ENCODE measurements around the gene HSPA12B.

Gene HSPA12B, protein sequence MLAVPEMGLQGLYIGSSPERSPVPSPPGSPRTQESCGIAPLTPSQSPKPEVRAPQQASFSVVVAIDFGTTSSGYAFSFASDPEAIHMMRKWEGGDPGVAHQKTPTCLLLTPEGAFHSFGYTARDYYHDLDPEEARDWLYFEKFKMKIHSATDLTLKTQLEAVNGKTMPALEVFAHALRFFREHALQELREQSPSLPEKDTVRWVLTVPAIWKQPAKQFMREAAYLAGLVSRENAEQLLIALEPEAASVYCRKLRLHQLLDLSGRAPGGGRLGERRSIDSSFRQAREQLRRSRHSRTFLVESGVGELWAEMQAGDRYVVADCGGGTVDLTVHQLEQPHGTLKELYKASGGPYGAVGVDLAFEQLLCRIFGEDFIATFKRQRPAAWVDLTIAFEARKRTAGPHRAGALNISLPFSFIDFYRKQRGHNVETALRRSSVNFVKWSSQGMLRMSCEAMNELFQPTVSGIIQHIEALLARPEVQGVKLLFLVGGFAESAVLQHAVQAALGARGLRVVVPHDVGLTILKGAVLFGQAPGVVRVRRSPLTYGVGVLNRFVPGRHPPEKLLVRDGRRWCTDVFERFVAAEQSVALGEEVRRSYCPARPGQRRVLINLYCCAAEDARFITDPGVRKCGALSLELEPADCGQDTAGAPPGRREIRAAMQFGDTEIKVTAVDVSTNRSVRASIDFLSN

DNA sequence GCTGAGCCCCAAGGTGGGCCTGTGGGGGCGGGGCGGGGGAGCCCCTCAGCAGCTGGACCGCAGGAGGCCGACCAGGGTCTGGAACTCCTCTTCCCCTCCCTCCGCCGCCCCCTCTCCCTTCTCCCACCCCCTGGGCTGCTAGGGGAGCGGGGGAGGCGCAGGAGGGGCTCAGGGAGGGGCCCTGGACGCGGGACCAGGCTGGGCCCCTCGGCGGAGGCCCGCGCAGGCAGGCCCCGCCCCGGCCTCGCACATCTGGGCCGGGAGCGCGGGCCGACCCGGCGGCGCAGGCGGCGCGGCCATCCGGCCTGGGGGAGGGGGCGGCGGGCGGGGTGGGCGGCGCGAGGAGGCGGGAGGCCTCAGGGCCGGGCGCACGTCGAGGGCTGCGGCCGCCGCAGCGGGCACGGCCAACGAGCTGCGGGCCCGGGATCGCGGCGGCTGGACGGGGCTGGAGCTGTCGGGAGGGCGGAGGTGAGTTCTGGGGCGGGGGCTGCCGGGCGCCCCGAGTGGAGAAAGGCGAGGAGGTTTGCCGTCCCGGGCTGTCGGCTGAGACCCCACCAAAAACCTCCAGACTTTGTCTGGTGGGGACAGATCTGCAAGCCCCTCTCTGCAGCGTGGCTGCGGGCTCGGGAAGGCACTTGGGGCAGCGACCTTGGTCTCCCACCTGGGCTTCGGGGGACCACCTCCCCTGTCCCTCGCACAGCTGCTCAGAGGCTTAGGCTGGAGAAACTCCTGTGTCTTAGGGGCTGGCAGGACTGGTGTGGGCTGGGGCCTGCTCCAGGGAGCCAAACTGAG, at the start of gene HSPA12B:
TSS of gene HSPA12B (plus strand) at position 359 of the 792 bp plus-strand sequence. CDS start 5,990 bp downstream, outside the sequence.
- peak; percentile 74 for DNase-seq

DNA sequence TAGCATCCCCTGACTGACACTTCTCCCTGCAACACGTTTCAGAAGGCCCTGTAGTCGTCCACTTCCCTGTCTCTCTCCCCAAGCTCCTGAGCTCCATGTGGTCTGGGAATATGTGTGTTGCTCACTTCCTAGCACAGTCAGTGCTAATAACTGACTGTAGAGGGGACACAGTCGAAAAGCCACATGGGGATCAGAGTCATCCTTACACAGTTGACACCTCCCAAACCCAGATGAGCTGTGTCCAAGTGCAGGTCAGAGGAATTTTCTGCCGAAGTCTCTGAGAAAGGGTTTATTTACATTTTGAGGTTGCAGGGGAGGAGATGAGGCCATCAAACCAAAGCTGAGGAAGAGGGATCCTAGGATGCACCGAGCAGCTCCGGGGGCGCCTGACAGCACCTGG, 47.1 kb upstream of the HSPA12B start:
- DNase-seq, result no peak

DNA sequence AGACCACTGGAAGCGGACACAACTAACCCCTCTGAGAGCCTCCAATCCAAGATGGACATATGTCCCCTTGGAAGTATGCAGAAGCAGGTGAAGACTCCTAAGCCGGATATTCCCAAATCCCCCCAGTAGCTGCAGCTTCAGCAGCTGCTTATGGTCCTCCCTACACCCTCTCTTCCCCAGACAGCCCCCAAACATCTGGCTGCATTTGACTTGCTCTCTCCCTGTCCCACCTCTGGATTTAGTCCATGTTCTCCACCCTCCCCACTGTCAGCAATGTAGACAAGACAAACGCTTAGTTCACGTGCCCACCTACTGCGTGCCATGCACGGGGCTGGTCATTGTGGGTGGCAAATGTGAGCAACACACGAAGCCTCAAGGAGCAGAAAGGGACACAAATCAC, 46.1 kb upstream of the HSPA12B start:
- DNase-seq, result no peak

DNA sequence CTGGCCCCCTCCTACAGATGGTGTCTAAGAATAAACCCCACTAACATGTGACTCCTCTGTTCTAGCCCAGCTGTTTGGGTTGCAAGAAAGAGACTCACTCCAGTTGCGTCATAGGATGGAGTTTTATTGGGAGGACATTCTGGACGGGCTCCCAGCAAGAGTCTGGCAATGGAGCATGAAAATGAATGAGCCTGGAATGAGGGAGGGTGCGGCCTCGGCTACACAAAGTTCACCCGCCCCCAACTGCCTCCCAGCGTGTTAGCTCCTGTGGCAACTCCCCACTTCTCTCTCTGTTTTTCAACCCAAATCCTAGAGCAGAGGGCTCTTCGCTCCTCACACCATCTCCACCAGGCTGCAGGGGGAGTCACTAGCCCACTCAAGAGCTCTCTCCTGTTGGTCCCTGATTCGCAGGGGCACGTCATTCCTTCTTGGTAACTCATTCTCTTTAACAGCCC, 45.6 kb upstream of the HSPA12B start:
- peak; percentile 93 for DNase-seq

DNA sequence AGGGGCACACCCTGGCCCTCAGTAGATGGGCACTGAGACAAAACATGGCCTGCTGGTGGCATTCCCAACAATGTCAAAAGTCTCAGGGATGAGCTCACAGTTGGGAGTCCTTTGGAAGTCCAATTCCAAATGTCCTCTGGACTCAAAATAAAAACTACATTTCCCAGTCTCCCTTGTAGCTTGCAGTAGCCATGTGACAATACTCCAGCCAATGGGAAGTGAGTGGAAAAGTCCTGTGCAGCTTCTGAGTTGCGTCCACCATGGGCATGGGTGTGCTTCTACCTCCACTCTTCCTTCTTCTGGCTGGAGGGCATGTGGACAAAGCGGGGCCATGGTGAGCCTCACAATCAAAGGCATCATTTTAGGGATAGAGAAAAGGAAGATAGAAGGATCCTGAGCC, 44.8 kb upstream of the HSPA12B start:
- DNase-seq, result no peak

DNA sequence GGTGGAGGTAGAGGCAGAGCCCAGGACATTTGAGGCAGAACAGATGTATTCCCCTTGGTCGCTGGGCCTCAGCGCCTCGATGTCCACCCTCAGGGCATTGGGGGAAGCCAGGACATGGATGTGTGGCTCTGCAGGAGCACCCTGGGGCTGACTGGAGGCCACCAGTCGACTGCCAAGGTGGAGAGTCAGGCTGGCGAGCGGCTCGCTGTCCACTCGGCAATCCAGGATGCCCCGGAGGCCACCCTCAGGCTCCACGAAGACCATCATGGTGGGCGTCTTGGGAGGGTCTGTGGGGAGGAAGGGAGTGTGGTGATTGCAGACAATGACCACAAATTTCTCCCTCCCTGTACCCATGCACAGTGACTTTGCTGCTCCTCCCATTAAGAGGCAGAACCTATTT, 42.5 kb upstream of the HSPA12B start:
- no peak for DNase-seq

DNA sequence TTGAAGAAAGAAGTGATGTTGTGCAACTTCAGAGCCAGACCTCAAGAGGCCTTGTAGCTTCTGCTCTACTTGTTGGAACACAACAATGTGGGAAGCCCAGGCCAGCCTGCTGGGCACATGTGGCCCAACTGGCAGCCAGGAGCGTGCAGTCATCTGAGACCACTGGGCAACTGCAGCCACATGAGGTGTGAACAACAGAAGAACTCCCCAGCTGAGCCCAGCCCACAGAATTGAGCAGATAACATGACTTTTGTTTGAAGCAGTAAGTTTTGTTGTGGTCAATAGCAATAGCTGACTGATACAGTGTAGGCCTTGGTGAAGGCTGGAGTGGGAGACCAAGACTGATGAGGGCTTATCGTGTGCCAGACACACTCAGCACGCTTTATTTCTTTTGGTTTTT, 42.1 kb upstream of the HSPA12B start:
- DNase-seq, result no peak

DNA sequence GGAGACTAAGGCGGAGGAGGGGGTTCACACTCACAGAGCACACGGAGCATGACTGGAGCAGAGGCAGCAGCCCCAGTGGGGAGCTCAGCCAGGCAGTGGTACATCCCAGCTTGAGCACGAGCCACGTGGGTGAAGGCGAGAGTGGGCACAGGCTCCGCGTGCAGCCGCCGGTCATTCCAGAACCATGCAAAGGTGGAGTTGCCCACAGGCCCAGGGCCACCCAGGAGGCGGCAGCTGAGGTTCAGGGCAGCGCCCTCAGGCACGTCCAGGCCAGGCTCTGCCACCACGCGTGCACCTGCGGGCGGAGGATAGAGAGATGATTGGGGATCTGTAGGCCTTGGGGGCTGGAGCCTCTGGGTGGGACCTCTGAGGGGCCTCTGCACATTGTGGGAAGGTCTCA, 41.2 kb upstream of the HSPA12B start:
- DNase-seq, result no peak

DNA sequence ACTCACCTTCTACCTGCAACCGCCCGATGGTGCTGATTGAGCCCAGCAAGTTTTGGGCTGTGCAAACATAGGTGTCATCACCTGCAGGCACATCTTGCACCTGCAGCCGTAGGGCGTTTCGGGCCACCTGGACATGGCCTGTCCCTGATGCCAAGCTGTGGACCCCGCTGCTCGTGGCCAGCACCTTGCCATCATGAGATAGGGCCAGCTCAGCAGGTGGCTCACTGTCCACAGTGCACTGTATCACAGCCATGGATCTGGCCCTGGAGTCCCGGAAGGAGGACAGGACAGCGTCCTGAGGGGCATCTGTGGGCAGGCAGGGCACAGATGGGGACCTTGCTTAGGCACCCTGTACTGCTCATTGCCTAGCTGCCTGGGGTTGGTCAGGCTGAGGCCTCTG, 40.6 kb upstream of the HSPA12B start:
- DNase-seq, result no peak

DNA sequence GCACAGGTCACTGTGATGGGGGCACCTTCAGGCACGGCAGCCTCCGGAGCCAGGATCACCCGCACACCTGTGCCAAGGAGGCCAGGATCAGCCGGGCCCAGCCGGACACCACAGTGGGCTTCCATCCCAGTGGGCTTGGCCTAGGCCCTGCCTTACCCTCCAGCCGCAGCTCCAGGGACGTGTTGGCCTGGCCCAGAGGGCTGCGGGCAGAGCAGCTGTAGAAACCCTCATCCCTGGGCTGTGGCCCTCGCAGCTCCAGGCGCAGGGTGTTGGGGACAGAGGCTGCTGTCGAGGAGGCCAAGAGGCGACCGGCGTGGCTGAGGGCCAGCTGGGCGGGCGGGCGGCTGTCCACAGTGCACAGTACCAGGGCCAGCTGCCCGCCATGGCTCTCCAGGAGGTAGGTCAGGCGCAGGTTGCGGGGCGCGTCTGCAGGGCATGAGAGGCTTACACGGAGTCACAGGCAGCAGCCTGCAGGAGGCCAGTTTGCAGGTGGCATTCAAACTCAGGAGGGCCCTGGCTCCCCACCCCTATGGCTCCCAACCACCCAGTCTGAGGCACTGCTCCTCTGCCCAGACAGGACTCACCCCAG, 39.7 kb upstream of the HSPA12B start:
- DNase-seq, result peak; percentile 19

DNA sequence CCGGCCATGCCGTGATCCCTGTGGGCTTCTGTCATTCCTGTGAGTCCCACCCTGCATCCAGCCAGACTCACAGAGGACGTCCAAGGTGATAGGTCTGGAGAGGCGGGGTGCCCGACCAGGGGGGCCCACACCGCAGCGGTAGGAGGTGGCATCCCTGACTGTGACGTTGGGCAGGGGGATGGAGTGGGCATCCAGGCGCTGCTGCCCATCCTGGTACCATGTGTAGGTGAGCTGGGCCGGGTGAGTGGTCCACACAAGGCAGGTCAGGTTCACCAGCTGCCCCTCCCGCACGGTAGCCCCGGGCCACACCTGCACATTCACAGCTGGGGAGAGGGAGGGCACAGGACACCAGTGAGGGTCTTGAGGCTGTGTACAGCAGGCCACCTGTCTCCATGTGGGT, 39.1 kb upstream of the HSPA12B start:
- DNase-seq, result peak; percentile 10

DNA sequence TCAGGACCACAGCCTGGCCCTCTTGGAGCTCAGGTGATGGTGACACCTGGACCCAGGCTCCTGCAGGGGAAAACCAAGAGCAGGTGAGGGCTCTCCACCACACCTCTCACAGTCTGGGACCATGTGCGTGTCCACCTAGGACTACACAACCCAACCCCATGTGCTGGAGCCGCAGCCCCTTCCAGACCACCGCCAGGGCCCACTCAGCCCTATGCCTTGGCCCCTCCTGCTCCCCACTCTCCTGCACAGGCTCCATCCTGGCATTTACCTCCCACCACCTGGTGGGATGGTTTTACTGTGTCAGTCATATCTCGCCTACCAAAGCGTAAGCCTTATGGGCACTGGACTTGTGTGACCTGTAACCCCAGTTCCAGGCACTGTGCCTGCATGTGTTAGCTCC, 37.6 kb upstream of the HSPA12B start:
- DNase-seq, result peak; percentile 13

DNA sequence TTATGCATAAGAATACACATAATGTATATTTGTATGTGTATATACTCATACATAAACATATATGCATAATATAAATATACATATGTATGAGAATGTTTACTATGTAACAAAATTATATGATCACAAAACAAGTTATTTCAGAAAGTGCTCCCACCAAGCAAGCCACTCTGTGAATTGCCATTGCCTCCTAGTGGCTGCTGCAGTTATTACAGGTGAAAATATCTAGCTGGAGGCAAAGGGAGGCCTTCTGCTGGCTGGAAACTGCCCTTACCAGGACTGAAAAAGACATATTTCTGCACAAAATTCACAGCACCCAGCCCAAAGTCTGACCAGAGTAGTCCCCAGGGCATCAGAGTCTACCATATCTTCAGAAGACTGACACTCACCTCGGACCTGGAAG, 36.3 kb upstream of the HSPA12B start:
- no peak for DNase-seq

DNA sequence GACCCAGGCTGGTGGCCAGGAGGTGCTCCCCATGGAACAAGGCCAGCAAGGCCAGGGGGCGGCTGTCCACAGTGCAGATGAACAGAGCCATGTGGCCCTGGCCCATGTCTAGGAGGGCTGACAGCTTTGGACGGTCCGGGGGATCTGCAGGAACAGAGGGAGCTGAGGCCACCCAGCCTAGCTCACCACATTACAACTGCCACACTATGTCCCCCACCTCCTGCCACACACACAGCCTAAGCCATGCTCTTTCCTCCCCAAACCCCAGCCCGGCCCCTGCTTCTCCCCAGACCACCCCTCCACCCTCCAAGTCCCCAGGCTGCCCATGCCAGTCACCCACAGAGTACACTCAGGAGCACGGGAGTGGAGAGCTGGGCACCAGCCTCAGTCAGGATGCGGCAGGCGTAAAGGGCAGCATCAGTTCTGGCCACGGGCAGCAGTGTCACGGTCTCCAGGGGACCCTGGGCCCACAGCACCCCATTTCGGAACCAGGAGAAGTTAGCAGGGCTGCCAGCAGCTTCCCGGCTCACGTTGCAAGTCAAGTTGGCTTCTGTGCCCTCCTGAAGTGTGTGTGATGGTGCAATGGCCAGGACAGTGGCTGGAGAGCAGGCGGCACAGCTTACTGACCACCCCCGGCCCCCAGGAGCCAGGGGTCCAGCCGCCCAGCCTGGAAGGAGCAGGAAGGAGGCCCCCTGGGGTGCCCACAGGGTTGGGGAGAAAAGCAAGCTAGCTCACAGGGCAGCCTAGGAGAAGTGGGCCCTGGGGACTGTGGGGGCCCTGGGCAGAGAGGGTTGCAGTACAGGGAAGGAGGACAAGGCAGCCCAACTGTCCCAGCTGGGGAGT, 35.5 kb upstream of the HSPA12B start:
- DNase-seq, result no peak

DNA sequence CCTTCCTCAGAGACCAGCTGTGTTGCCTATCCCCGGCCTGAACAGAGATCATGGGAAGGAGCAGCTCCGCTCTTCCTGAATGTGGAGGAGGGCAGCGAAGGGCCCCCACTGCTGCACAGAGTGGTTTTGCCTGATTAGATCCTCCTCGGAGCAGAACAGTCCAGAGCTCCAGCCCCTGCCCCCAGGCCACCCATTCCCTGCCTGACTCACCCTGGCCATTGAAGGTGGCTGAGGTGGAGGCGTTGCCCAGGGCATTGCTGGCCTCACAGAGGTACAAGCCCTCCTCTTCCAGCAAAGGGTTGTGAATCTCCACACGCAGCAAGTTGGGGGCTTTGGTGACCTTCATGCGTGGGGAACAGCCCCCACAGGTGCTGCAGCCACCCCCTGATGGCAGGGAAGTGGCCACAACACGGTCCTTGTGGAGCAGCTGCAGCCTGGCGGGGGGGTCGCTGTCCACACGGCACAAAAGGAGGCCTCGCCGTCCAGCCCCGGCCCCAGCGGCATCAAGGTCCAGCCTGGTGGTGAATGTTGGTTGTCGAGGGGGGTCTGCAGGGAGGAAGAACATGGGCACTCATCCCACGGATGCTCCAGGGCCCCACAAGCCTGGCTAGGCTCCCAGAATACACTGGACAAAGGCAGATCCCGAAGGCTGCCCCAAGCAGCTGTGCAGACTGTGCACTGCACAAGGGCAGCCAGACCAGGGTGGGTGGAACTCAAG, 34.7 kb upstream of the HSPA12B start:
- DNase-seq, result no peak

DNA sequence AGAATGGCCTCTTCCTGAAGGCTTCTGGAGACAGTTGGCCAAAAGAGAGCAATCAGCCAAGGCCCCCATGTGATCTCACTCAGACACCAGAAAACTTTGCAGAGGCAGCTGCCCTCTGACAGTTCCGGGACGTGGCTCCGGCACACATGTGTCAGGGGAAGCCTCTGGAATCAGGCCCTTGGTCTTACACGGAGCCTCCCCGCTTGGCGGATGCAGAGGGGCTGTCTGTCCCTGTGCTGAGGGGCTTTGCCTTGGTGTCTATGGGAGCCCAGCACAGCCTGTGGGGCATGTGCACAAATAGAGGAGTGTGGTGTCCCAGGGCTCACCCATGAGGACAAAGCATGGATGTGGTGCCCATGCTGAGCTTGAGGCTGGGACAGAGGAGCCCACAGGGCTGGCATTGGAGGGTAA, 33.9 kb upstream of the HSPA12B start:
- no peak for DNase-seq

DNA sequence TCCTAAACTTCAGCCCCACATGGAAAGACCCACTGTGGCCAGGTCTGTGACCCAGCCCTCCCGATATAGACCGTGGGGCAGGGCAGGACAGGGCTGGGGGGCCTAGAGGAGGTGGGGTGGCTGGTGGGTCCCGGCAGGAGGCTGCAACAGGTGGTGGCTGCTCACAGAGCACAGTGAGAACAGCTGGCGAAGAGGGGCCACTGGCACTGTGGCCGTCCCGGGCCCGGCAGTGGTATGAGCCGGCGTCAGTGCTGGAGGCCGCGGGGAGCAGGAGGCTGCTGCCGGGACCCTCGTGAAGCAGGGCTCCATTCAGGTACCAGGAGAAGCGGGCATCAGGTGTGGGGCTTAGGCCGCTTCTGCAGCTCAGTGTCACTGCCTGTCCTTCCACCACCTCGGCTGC, 33.4 kb upstream of the HSPA12B start:
- no peak for DNase-seq

DNA sequence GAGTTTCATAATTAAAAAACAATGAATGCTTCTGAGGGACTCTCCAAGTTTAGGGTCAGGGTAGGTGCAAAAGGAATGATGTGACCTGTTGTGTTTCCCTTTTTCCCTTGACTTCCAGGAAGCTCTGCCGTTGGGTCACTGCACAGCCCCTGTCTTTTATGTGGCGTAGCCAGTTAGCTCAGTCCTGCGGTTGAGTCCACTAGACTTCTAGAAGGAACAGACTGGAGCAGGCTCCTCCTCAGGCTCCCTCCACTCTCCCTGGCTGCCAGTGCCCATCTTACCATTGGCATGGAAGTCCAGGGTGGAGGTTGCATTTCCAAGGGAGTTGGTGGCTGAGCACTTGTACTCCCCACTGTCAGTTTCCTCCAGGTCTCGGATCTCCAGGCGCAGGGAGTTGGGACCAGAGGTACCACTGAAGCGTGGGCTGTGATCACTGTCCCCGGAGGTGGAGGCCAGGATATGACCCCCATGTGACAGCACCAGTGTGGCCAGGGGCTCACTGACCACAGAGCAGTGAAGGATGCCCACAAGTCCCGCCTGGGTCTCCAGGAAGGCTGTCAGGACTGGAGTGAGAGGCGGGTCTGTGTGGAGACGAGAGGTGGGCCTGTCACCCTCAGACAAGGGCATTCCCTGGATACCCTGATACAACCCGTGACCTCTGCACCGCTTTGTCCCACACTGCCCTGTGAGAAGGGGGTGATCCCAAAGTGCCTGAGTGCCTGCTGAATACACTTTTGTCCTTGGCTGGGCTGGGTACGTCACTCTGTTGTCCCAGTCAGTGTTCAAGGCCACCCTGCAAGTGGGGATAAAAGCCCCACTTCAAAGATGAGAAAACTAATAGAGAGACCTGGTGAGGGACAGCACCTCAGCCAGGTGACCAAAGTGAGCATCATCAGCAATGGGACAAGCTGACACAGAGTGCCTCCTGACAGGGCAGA, 31.2 kb upstream of the HSPA12B start:
- no peak for DNase-seq

DNA sequence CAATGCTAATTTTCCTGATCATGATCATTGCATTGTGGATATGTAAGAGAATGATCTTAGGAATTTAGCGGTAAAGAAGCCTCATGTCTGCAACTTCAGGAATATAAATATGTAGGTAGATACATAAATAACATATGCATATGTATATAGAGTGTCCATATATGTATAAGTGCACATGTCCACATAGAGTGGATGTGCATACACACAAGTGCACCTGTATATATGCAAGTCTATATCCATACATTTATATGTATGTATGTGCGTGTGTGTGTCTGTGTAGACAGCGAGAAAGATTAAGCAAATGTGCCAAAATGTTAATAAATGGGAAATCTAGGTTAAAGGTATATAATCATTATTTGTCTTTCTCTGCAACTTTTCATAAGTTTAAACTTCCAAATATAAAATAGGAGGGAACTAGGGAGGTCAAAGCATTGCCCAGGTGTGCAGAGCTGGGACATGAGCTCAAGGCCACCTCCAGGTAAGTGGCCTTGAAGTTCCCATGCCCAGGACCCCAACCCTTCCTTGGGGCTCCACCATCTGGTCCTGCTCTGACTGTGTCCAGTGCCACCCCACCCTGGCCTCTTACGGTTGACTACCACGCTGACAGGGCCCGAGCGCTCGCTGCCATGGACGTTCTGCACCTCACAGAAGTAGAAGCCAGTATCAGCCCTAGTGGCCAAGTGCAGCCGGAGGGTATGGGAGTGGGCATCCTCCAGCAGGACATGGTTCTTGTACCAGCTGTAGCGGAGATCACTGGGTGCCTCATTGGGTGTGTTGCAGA, 29.7 kb upstream of the HSPA12B start:
- no peak for DNase-seq
